Upper lobe of left lung (tissue), 4 donors: Measurements from ENCODE around the gene SNAPC1.

Source experiments
- POLR2AphosphoS5 ChIP-seq, 2 donors: sonication (generic); formaldehyde crosslinking; IDR thresholded peaks; one replicate each; pipeline ENCODE4 v1.5.1; 2017; ENCODE audit warnings: antibody characterized with exemption in 2 of 2
- TF ChIP-seq, protein P1 (sequence below), 6 experiments: fragments of 450-650 bp in 4 of 6; fragments of 200-600 bp in 2 of 6; sonication (generic) in 2 of 6; IDR thresholded peaks; one replicate each; pipeline ENCODE4 v1.5.1; 2016 to 2019; ENCODE audit warnings: antibody characterized with exemption in 6 of 6

DNA sequence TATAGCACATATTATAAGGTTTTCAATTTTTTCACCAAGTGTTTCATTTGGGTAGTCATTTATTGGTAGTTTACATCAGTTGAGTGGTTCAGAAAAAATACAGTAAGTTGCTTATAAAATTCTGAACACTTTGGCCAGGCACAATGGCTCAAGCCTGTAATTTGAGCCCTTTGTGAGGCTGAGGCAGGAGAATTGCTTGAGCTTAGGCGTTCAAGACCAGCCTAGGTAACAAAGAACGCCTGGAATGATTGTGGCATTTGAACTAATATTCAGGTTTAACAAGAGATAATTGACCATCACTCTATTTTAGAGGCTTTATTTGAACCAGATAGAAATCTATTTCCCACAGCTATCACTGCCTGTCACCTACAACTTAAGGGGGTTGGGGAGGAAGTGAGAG lies 44.2 kb upstream of the SNAPC1 start:
- TF ChIP-seq, protein P1, sequence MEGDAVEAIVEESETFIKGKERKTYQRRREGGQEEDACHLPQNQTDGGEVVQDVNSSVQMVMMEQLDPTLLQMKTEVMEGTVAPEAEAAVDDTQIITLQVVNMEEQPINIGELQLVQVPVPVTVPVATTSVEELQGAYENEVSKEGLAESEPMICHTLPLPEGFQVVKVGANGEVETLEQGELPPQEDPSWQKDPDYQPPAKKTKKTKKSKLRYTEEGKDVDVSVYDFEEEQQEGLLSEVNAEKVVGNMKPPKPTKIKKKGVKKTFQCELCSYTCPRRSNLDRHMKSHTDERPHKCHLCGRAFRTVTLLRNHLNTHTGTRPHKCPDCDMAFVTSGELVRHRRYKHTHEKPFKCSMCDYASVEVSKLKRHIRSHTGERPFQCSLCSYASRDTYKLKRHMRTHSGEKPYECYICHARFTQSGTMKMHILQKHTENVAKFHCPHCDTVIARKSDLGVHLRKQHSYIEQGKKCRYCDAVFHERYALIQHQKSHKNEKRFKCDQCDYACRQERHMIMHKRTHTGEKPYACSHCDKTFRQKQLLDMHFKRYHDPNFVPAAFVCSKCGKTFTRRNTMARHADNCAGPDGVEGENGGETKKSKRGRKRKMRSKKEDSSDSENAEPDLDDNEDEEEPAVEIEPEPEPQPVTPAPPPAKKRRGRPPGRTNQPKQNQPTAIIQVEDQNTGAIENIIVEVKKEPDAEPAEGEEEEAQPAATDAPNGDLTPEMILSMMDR (IDR thresholded peaks at IDR 0.05): no peak
- no peak for TF ChIP-seq POLR2AphosphoS5 (IDR thresholded peaks at IDR 0.05)
